ENCODE measurements around the gene RNU1-2. TPM values are rescaled to one million over a fixed set of nuclear protein-coding genes. Genes with fewer than 3 reads are reported as not detected.
"Not testable (repeated sequence)": the region's sequence is repeated elsewhere in the genome, so short reads cannot be mapped to it uniquely, and the experiment has no call there.

The RNU1-2 gene
- total RNA-seq, 1 experiment from 2014 or later, result 2,051 TPM

- Histone ChIP-seq H2BK5ac (ENCODE audit: insufficient read length, low read length) (no peak overlapping the region), H3K4me2 (ENCODE audit: insufficient read depth, insufficient read length, low read length) (peak overlapping the region; percentile 16), H4K5ac (ENCODE audit: insufficient read length, low read depth, low read length) (no peak overlapping the region), H3K27ac (ENCODE audit: insufficient read length, low read depth, low read length) (no peak overlapping the region), H3K23me2 (ENCODE audit: insufficient read length, low read depth, low read length, poor library complexity, severe bottlenecking) (no peaks in the 10 kb centered on the region), H3K14ac (ENCODE audit: insufficient read depth, low read length) (peak overlapping the region; percentile 80), H2BK20ac (ENCODE audit: low read depth, low read length, poor library complexity, severe bottlenecking) (no peak overlapping the region), H2BK15ac (ENCODE audit: low read depth, low read length) (no peak overlapping the region), H3K4me1 (ENCODE audit: insufficient read depth, low read length) (no peaks in the 10 kb centered on the region), H4K91ac (ENCODE audit: insufficient read length, low read depth, low read length) (no peak overlapping the region), H3K27me3 (ENCODE audit: insufficient read depth, low read length) (no peaks in the 10 kb centered on the region), H3K9me3 (ENCODE audit: control insufficient read depth, low read depth, low read length) (no peaks in the 10 kb centered on the region), H3K4ac (ENCODE audit: low read depth, low read length) (no peak overlapping the region; the same call in 1 of the 2 replicates), H3K18ac (ENCODE audit: insufficient read length, low read depth, low read length) (peak overlapping the region; percentile 89), H2BK120ac (ENCODE audit: low read depth, low read length, poor library complexity, severe bottlenecking) (no peak overlapping the region), H4K8ac (replicated peaks; ENCODE audit: insufficient read length, low read depth, low read length) (no peak overlapping the region), H3K56ac (ENCODE audit: insufficient read length, low read depth, low read length) (no peak overlapping the region), H4K20me1 (ENCODE audit: control insufficient read depth, insufficient read depth, insufficient read length) (no peaks in the 10 kb centered on the region), H2AFZ (ENCODE audit: low read length) (peak overlapping the region; percentile 68), H3K79me2 (ENCODE audit: insufficient read depth, low read length) (no peaks in the 10 kb centered on the region), H2BK12ac (ENCODE audit: insufficient read length, low read depth, low read length) (no peak overlapping the region), H2AK5ac (ENCODE audit: insufficient read length, low read length) (no peak overlapping the region), H3K23ac (ENCODE audit: insufficient read length, low read depth, low read length) (no peak overlapping the region), H3T11ph (ENCODE audit: low read length) (no peak overlapping the region), H3K9ac (ENCODE audit: extremely low read depth, insufficient read length, low read length) (peak overlapping the region; percentile 55), H3K79me1 (ENCODE audit: insufficient read depth, low read depth, low read length, poor library complexity, severe bottlenecking) (no peaks in the 10 kb centered on the region)
- Mint-ChIP-seq H3K4me1 (peaks cover 15 to 20% of the 10 kb centered on the region in 2 experiments), H3K36me3 (ENCODE audit: insufficient read depth in 1 of 3, low read depth in 3 of 3) (no peaks in the 10 kb centered on the region), H3K4me3 (peak overlapping the region; percentile 78 to 84), H3K27me3 (ENCODE audit: low read depth) (peaks cover 8% of the 10 kb centered on the region), H3K27ac (peak overlapping the region; percentile 84 to 91 (median 89); a peak in 6 of 7 replicates), H3K9me3 (no peaks in the 10 kb centered on the region)
- no CpG with 5 or more reads among the region's 63 CpGs for WGBS (ENCODE audit: extremely low coverage, insufficient read length, low lambda C conversion rate)
- DNase-seq, result peak; percentile 76
- TF ChIP-seq CTCF (conservative IDR thresholded peaks at IDR 0.05), result no peak; the same call in 2 of the 3 replicates
These were observed 6.6 kb upstream of the RNU1-2 start for GRCh38 chr1:16888860-16889816.

GRCh38 chr1:16890539-16891021 is 5.2 kb upstream of the RNU1-2 start:
- H3K27me3 Mint-ChIP-seq (ENCODE audit: low read depth); H2BK120ac ChIP-seq (ENCODE audit: low read depth, low read length, poor library complexity, severe bottlenecking); H3K4me3 Mint-ChIP-seq; H2BK20ac ChIP-seq (ENCODE audit: low read depth, low read length, poor library complexity, severe bottlenecking); H3K27me3 ChIP-seq (ENCODE audit: insufficient read depth, low read length); H3K79me1 ChIP-seq (ENCODE audit: insufficient read depth, low read depth, low read length, poor library complexity, severe bottlenecking); H3K56ac ChIP-seq (ENCODE audit: insufficient read length, low read depth, low read length); H3K23ac ChIP-seq (ENCODE audit: insufficient read length, low read depth, low read length); H3K9ac ChIP-seq (ENCODE audit: extremely low read depth, insufficient read length, low read length); H3K9me3 ChIP-seq (ENCODE audit: control insufficient read depth, low read depth, low read length); H4K91ac ChIP-seq (ENCODE audit: insufficient read length, low read depth, low read length); H3K4me1 ChIP-seq (ENCODE audit: insufficient read depth, low read length); H3K14ac ChIP-seq (ENCODE audit: insufficient read depth, low read length); H3K4ac ChIP-seq (ENCODE audit: low read depth, low read length); H3T11ph ChIP-seq (ENCODE audit: low read length); H2BK5ac ChIP-seq (ENCODE audit: insufficient read length, low read length); H4K5ac ChIP-seq (ENCODE audit: insufficient read length, low read depth, low read length); DNase-seq; H2AFZ ChIP-seq (ENCODE audit: low read length); H3K23me2 ChIP-seq (ENCODE audit: insufficient read length, low read depth, low read length, poor library complexity, severe bottlenecking); H3K4me2 ChIP-seq (ENCODE audit: insufficient read depth, insufficient read length, low read length); H3K9me3 Mint-ChIP-seq; H4K20me1 ChIP-seq (ENCODE audit: control insufficient read depth, insufficient read depth, insufficient read length); H3K27ac ChIP-seq (ENCODE audit: insufficient read length, low read depth, low read length); H4K8ac ChIP-seq (replicated peaks; ENCODE audit: insufficient read length, low read depth, low read length); H3K18ac ChIP-seq (ENCODE audit: insufficient read length, low read depth, low read length); H3K36me3 Mint-ChIP-seq (ENCODE audit: insufficient read depth in 1 of 3, low read depth in 3 of 3); H3K27ac Mint-ChIP-seq; H2AK5ac ChIP-seq (ENCODE audit: insufficient read length, low read length); H2BK15ac ChIP-seq (ENCODE audit: low read depth, low read length); H3K79me2 ChIP-seq (ENCODE audit: insufficient read depth, low read length); H2BK12ac ChIP-seq (ENCODE audit: insufficient read length, low read depth, low read length): not testable (repeated sequence)
- no CpG with 5 or more reads among the region's 5 CpGs for WGBS (ENCODE audit: extremely low coverage, insufficient read length, low lambda C conversion rate)
- peaks cover 17 to 23% of the 10 kb centered on the region in 2 experiments for H3K4me1 Mint-ChIP-seq
